HG02884 (cell line): ENCODE measurements around the gene KRTAP12-2.
"Not testable (repeated sequence)": the region's sequence is repeated elsewhere in the genome, so short reads cannot be mapped to it uniquely, and the experiment has no call there.

ENCODE experiments used
- ATAC-seq: cut with Tn5 transposase; IDR thresholded peaks from one replicate; pipeline ENCODE4 v1.9.1; 2021; ENCODE audit warnings: mild to moderate bottlenecking, moderate library complexity; ENCODE audit not compliant: unreplicated experiment

The KRTAP12-2 gene

GRCh38 chr21:44632067-44632466 is 34.7 kb downstream of the KRTAP12-2 start:
- ATAC-seq: no peak

GRCh38 chr21:44630440-44630839 is 36.3 kb downstream of the KRTAP12-2 start:
- no peak for ATAC-seq

GRCh38 chr21:44628707-44629391 is 37.9 kb downstream of the KRTAP12-2 start:
- ATAC-seq: no peak

GRCh38 chr21:44627831-44628233 is 38.9 kb downstream of the KRTAP12-2 start:
- not testable (repeated sequence) for ATAC-seq

GRCh38 chr21:44627181-44627822 is 39.4 kb downstream of the KRTAP12-2 start:
- not testable (repeated sequence) for ATAC-seq

- ATAC-seq: no peak
These were observed 40.0 kb downstream of the KRTAP12-2 start, which contains the start of gene KRTAP10-9 for GRCh38 chr21:44626673-44627143. Gene KRTAP10-9 (plus strand): TSS chr21:44627093. CDS start chr21:44627172, 79 bp downstream.

- no peak for ATAC-seq
These were observed 40.5 kb downstream of the KRTAP12-2 start for GRCh38 chr21:44626262-44626661.

GRCh38 chr21:44625756-44626155 is 41.0 kb downstream of the KRTAP12-2 start:
- ATAC-seq: no peak

- no peak for ATAC-seq
These were observed 43.2 kb downstream of the KRTAP12-2 start for GRCh38 chr21:44623575-44623974.

GRCh38 chr21:44619886-44620285 is 46.8 kb downstream of the KRTAP12-2 start:
- ATAC-seq: no peak

- ATAC-seq: no peak
These were observed 47.8 kb downstream of the KRTAP12-2 start for GRCh38 chr21:44618909-44619308.

GRCh38 chr21:44618504-44618903 is 48.2 kb downstream of the KRTAP12-2 start:
- no peak for ATAC-seq

GRCh38 chr21:44617071-44617501 is 49.6 kb downstream of the KRTAP12-2 start:
- no peak for ATAC-seq

GRCh38 chr21:44616591-44616926 is 50.2 kb downstream of the KRTAP12-2 start:
- ATAC-seq: no peak
